ENCODE data around the gene PRR3.

PRR3 gene

GRCh38 chr6:30601436-30601814 is 44.3 kb downstream of the PRR3 start:
- ATAC-seq, result no peak
- no peak for TF ChIP-seq CSDC2 (CRISPR knock-in tag; IDR thresholded peaks at IDR 0.05)
- no peak for TF ChIP-seq PATZ1 (CRISPR knock-in tag; IDR thresholded peaks at IDR 0.05; ENCODE audit: borderline replicate concordance)
- no peak for TF ChIP-seq TOX (CRISPR knock-in tag; IDR thresholded peaks at IDR 0.05; ENCODE audit: borderline replicate concordance)
- no peak for TF ChIP-seq ARNTL (CRISPR knock-in tag; IDR thresholded peaks at IDR 0.05; ENCODE audit: borderline replicate concordance, low read depth)

GRCh38 chr6:30601815-30602641 is 44.9 kb downstream of the PRR3 start:
- ATAC-seq, result no peak
- no peak for TF ChIP-seq PPARA (CRISPR knock-in tag; IDR thresholded peaks at IDR 0.05; ENCODE audit: borderline replicate concordance)
- TF ChIP-seq RARB (CRISPR knock-in tag; IDR thresholded peaks at IDR 0.05), result no peak
- no peak for TF ChIP-seq ARNTL (CRISPR knock-in tag; IDR thresholded peaks at IDR 0.05; ENCODE audit: borderline replicate concordance, low read depth)
- TF ChIP-seq CREB5 (CRISPR knock-in tag; IDR thresholded peaks at IDR 0.05; ENCODE audit: low read depth), result no peak
- no peak for TF ChIP-seq ZFP30 (CRISPR knock-in tag; IDR thresholded peaks at IDR 0.05)
- no peak for TF ChIP-seq GLIS3 (CRISPR knock-in tag; IDR thresholded peaks at IDR 0.05)
- TF ChIP-seq ZNF565 (CRISPR knock-in tag; conservative IDR thresholded peaks at IDR 0.05; ENCODE audit: low read depth), result no peak
- TF ChIP-seq ZFP3 (CRISPR knock-in tag; IDR thresholded peaks at IDR 0.05), result no peak
- TF ChIP-seq TCF4 (CRISPR knock-in tag; IDR thresholded peaks at IDR 0.05; ENCODE audit: borderline replicate concordance), result no peak
- no peak for TF ChIP-seq BACH2 (CRISPR knock-in tag; IDR thresholded peaks at IDR 0.05; ENCODE audit: borderline replicate concordance)
- no peak for TF ChIP-seq OSR1 (CRISPR knock-in tag; IDR thresholded peaks at IDR 0.05)
- no peak for TF ChIP-seq ZNF8 (CRISPR knock-in tag; IDR thresholded peaks at IDR 0.05)
- TF ChIP-seq CSRNP3 (CRISPR knock-in tag; IDR thresholded peaks at IDR 0.05), result no peak
- TF ChIP-seq POU6F1 (CRISPR knock-in tag; IDR thresholded peaks at IDR 0.05; ENCODE audit: borderline replicate concordance, low read depth), result no peak
- no peak for TF ChIP-seq ZNF70 (CRISPR knock-in tag; IDR thresholded peaks at IDR 0.05)
- no peak for TF ChIP-seq PATZ1 (CRISPR knock-in tag; IDR thresholded peaks at IDR 0.05; ENCODE audit: borderline replicate concordance)
- TF ChIP-seq TSHZ2 (CRISPR knock-in tag; IDR thresholded peaks at IDR 0.05), result no peak
- TF ChIP-seq CSDC2 (CRISPR knock-in tag; IDR thresholded peaks at IDR 0.05), result no peak
- no peak for TF ChIP-seq SNAI2 (CRISPR knock-in tag; IDR thresholded peaks at IDR 0.05)
- no peak for TF ChIP-seq ESRRG (CRISPR knock-in tag; IDR thresholded peaks at IDR 0.05)
